ENCODE data around the gene ARHGEF1.
"Not testable (repeated sequence)": the region's sequence is repeated elsewhere in the genome, so short reads cannot be mapped to it uniquely, and the experiment has no call there.

The ARHGEF1 gene

GRCh38 chr19:41906271-41906670 is 23.3 kb downstream of the ARHGEF1 start:
- no peak for DNase-seq

GRCh38 chr19:41906916-41907680 is 24.1 kb downstream of the ARHGEF1 start:
- no peak for DNase-seq

- no peak for DNase-seq
These were observed 25.1 kb downstream of the ARHGEF1 start for GRCh38 chr19:41907994-41908615.

- DNase-seq, result no peak
These were observed 25.9 kb downstream of the ARHGEF1 start for GRCh38 chr19:41908724-41909464.

GRCh38 chr19:41909706-41910105 is 26.7 kb downstream of the ARHGEF1 start:
- DNase-seq, result no peak

GRCh38 chr19:41910240-41910991 is 27.4 kb downstream of the ARHGEF1 start:
- no peak for DNase-seq

GRCh38 chr19:41910992-41911888 is 28.3 kb downstream of the ARHGEF1 start:
- DNase-seq, result no peak

DNA sequence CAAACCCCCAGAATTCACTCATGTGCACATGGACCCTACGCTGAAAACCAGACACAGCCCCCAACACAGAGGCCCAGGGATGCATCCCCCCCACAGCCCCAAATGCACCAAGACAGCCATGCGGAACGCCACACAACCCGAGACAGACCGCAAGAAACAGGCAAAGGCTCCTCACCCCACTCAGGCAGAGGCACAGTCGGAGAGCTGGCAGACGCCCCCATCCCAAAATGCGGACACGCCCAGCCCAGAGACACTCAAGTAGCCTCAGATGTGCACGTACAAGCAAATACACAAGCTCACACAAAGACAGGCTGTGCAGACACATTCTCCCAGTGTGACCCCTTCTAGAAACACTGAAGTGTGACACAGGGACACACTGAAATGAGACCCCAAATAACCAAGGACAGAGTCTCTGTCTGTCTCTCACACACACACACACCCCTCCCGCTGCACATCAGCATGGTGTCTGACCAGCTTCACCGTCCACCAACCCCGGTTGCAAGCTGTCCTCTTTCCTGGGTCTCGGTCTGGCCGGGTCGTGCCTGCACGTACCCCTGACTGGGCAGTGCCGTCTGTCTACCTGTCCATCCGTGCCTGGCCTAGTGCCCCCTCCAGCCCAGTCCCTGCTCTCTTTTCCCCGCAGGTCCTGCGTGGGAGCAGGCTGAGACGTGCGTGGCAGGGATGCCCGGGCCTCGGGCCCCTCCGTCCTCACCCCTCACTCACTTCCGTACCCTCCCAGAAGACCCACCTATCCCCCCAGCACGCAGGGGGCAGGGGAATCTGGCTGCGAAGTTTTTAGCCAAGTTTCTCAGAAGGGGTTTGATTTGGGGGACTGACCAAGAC is 29.1 kb downstream of the ARHGEF1 start:
- no peak for DNase-seq

GRCh38 chr19:41912899-41913537 is 30.0 kb downstream of the ARHGEF1 start:
- no peak for DNase-seq

GRCh38 chr19:41913538-41914423 is 30.8 kb downstream of the ARHGEF1 start:
- no peak for DNase-seq

GRCh38 chr19:41914424-41914834 is 31.4 kb downstream of the ARHGEF1 start:
- DNase-seq, result not testable (repeated sequence)

DNA sequence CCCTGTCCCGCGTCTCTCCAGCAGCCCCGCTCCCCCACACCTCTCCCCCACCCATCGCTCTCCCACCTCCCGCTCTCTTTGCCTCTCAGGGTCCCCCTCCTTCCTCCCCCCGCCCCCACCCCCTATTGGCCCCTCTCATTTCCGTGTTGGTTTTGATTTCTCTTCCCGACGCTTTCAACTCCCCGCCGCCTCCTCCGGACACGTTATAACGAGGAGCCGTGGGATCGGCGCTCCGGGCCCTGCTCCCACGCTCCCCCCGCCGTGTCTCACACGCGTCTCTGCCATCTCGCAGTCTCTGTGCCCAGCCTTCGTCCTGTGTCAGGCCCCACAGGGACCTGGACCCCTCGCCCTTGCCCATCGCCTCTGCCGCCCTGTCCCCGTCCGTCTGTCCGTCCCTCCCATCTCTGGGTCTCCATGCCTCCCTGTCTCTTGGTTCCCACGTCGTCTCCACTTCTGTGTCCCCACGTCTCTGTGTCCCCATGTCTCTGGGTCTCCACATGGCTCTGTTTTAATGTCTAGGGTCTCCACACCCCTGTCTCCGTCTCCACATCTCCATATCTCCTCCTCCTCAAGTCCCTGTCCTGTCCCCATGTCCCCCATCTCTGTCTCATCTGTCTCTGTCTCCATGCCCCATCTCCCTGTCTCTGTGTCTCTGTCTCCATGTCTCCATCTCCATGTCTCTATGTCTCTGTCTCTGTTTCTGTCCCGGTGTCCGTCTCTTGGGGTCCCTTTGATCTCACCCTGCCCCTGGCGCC is 32.2 kb downstream of the ARHGEF1 start:
- no peak for DNase-seq

GRCh38 chr19:41915776-41916414 is 32.9 kb downstream of the ARHGEF1 start:
- no peak for DNase-seq

- no peak for DNase-seq
These were observed 34.7 kb downstream of the ARHGEF1 start for GRCh38 chr19:41917676-41918075.

DNA sequence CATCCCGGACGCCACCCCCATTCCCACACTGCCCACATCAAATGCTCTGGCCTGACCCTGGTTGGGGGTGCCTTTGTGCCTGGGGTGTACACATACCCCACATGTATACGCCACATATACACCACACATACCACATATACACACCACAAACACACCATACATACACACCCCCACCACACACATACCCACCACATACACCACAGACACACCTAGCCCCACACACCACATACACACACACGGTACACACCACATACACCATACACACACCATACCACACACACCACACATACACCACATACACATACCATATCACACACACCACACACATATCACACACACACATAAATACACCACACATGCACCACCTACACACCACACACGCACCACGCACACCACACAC is 35.1 kb downstream of the ARHGEF1 start:
- DNase-seq, result no peak

- DNase-seq, result no peak
These were observed 35.8 kb downstream of the ARHGEF1 start for GRCh38 chr19:41918653-41919244.

- DNase-seq, result no peak
These were observed 37.1 kb downstream of the ARHGEF1 start for GRCh38 chr19:41919948-41920712.

All from GOT3 (cell line).